HL-60 (cell line): ENCODE data around the gene COL23A1.
A peak's percentile ranks its signal among the peaks of the same experiment; 100 is the strongest.

Experiments
- DNase-seq, 2 experiments: peaks; one replicate each; pipeline ENCODE4 v3.0.0-alpha.2; 2010 to 2020; ENCODE audit warnings: low read depth in 1 of 2, low spot score in 1 of 2
- H3K27ac ChIP-seq: fragments of 250-450 bp; sonication (Bioruptor Pico); replicated peaks from 2 replicates; pipeline ENCODE4 v1.5.1; 2020; ENCODE audit warnings: mild to moderate bottlenecking, moderate library complexity
- H3K27me3 ChIP-seq: fragments of 250-450 bp; sonication (Bioruptor Pico); 2 replicates; pipeline ENCODE4 v1.5.1; 2021; ENCODE audit warnings: mild to moderate bottlenecking, moderate library complexity; ENCODE audit not compliant: insufficient read depth, poor library complexity, severe bottlenecking
- H3K4me3 ChIP-seq: replicated peaks from 2 replicates; pipeline ENCODE4 v1.5.1; 2011; ENCODE audit warnings: mild to moderate bottlenecking, control low read depth, low read length; ENCODE audit not compliant: insufficient read depth
- CTCF ChIP-seq: IDR thresholded peaks from one replicate; pipeline ENCODE4 v1.5.1; 2011; ENCODE audit warnings: low read length, control low read depth, inconsistent platforms; ENCODE audit not compliant: insufficient read depth
- GABPA ChIP-seq: IDR thresholded peaks from 2 replicates; pipeline ENCODE4 v1.6.1; 2012; ENCODE audit warnings: low read depth
- POLR2AphosphoS5 ChIP-seq: IDR thresholded peaks from 2 replicates; pipeline ENCODE4 v1.6.1; 2012; ENCODE audit warnings: low read depth
- REST ChIP-seq: IDR thresholded peaks from 2 replicates; pipeline ENCODE4 v1.6.1; 2012; ENCODE audit warnings: low read depth; ENCODE audit not compliant: insufficient replicate concordance
- SPI1 ChIP-seq: IDR thresholded peaks from 2 replicates; pipeline ENCODE4 v1.6.1; 2012; ENCODE audit warnings: low read depth, mild to moderate bottlenecking, borderline replicate concordance

COL23A1 gene

GRCh38 chr5:178525906-178526732 is 64.1 kb downstream of the COL23A1 start:
- no peak for DNase-seq
- H3K4me3 ChIP-seq = no peak overlapping the region
- H3K27ac ChIP-seq = peak overlapping the region; percentile 91
- no peaks in the 10 kb centered on the region for H3K27me3 ChIP-seq
- TF ChIP-seq POLR2AphosphoS5 (0 out of 2 replicates have a peak, but pooled peaks have one; percentile 8), CTCF (no peak)

GRCh38 chr5:178524093-178524882 is 65.9 kb downstream of the COL23A1 start:
- TF ChIP-seq CTCF (no peak), REST (no peak), SPI1 (no peak), POLR2AphosphoS5 (no peak), GABPA (no peak)
- no peak for DNase-seq
- Histone ChIP-seq H3K27me3 (no peaks in the 10 kb centered on the region), H3K27ac (0 out of 2 replicates have a peak overlapping the region, but pooled peaks have one; percentile 25), H3K4me3 (no peak overlapping the region)

GRCh38 chr5:178522361-178522760 is 67.8 kb downstream of the COL23A1 start:
- Histone ChIP-seq H3K27me3 (no peaks in the 10 kb centered on the region), H3K4me3 (no peak overlapping the region), H3K27ac (no peak overlapping the region)
- DNase-seq = no peak
- TF ChIP-seq SPI1 (no peak), POLR2AphosphoS5 (no peak), REST (no peak), CTCF (no peak), GABPA (no peak)
